WTC11 (cell line): Measurements from ENCODE around the gene NID2. TPM values are rescaled to one million over a fixed set of nuclear protein-coding genes. Genes with fewer than 3 reads are reported as not detected.

Source experiments
- ATAC-seq: fragments of 200-7000 bp; cut with Tn5 transposase; 2 replicates; pipeline ENCODE4 v1.10.0; 2021; ENCODE audit warnings: mild to moderate bottlenecking, moderate library complexity
- CTCF ChIA-PET: fragments of 300-600 bp; sonication (Branson Sonifier 250); formaldehyde crosslinking; loops from one replicate; lab custom pipeline; 2021; ENCODE audit warnings: antibody characterized with exemption; lab: Charles Lee
- POLR2A ChIA-PET: fragments of 350-600 bp; sonication (Branson Sonifier 250); formaldehyde crosslinking; loops from one replicate; lab custom pipeline; 2021; ENCODE audit warnings: antibody characterized with exemption; lab: Charles Lee
- DNase-seq: peaks from one replicate; pipeline ENCODE4 v3.0.0; 2021; ENCODE audit warnings: low spot score
- H3K27ac Mint-ChIP-seq: 2 replicates; pipeline ENCODE4 v1.8.0; 2021; ENCODE audit warnings: mixed read lengths
- H3K27me3 Mint-ChIP-seq: 2 replicates; pipeline ENCODE4 v1.8.0; 2021; ENCODE audit warnings: low read depth, mild to moderate bottlenecking, moderate library complexity, mixed read lengths
- H3K36me3 Mint-ChIP-seq: 2 replicates; pipeline ENCODE4 v1.8.0; 2021; ENCODE audit warnings: mixed read lengths
- H3K4me1 Mint-ChIP-seq: 2 replicates; pipeline ENCODE4 v1.8.0; 2022; ENCODE audit warnings: mixed read lengths
- H3K4me3 Mint-ChIP-seq: 2 replicates; pipeline ENCODE4 v1.8.0; 2021; ENCODE audit warnings: mild to moderate bottlenecking, moderate library complexity, mixed read lengths
- H3K9me3 Mint-ChIP-seq: 2 replicates; pipeline ENCODE4 v1.8.0; 2021; ENCODE audit warnings: mixed read lengths
- CBFB ChIP-seq: sonication (generic); formaldehyde crosslinking; IDR thresholded peaks from 2 replicates; pipeline ENCODE4 v1.8.1; 2022; ENCODE audit warnings: mild to moderate bottlenecking, low read depth, missing genetic modification reagents
- CREM ChIP-seq: sonication (generic); formaldehyde crosslinking; IDR thresholded peaks from 2 replicates; pipeline ENCODE4 v1.8.1; 2022; ENCODE audit warnings: mild to moderate bottlenecking, missing genetic modification reagents, moderate library complexity
- ELF4 ChIP-seq: sonication (generic); formaldehyde crosslinking; IDR thresholded peaks from 2 replicates; pipeline ENCODE4 v1.8.1; 2022; ENCODE audit warnings: low read depth, mild to moderate bottlenecking, moderate library complexity, missing genetic modification reagents
- ETV6 ChIP-seq: sonication (generic); formaldehyde crosslinking; IDR thresholded peaks from 2 replicates; pipeline ENCODE4 v1.8.1; 2022; ENCODE audit warnings: mild to moderate bottlenecking, missing genetic modification reagents
- IRF2 ChIP-seq: sonication (generic); formaldehyde crosslinking; IDR thresholded peaks from 2 replicates; pipeline ENCODE4 v1.8.0; 2022; ENCODE audit warnings: low read depth, missing genetic modification reagents, borderline replicate concordance
- JAZF1 ChIP-seq: fragments of 250-450 bp; sonication (Bioruptor Pico); IDR thresholded peaks from 2 replicates; pipeline ENCODE4 v1.9.0; 2021; ENCODE audit warnings: moderate library complexity, mild to moderate bottlenecking, inconsistent platforms
- SP1 ChIP-seq: sonication (generic); formaldehyde crosslinking; conservative IDR thresholded peaks from 2 replicates; pipeline ENCODE4 v1.8.1; 2022; ENCODE audit warnings: missing genetic modification reagents
- TEAD1 ChIP-seq: sonication (generic); formaldehyde crosslinking; IDR thresholded peaks from 2 replicates; pipeline ENCODE4 v1.8.0; 2022; ENCODE audit warnings: mild to moderate bottlenecking, missing genetic modification reagents
- TP53 ChIP-seq: sonication (generic); formaldehyde crosslinking; IDR thresholded peaks from 2 replicates; pipeline ENCODE4 v1.8.1; 2023; ENCODE audit warnings: mild to moderate bottlenecking, missing genetic modification reagents
- ZNF317 ChIP-seq: sonication (generic); formaldehyde crosslinking; IDR thresholded peaks from 2 replicates; pipeline ENCODE4 v1.8.1; 2023; ENCODE audit warnings: low read depth, mild to moderate bottlenecking, moderate library complexity, missing genetic modification reagents, borderline replicate concordance
- total RNA-seq: library from RNA; stranded (reverse); gene quantifications from 3 replicates; pipeline ENCODE4 v1.2.3, GENCODE V29; 2021
- TF ChIP-seq, protein P1 (sequence below): sonication (generic); formaldehyde crosslinking; IDR thresholded peaks from 2 replicates; pipeline ENCODE4 v1.8.1; 2023; ENCODE audit warnings: mild to moderate bottlenecking, missing genetic modification reagents, borderline replicate concordance
- TF ChIP-seq, protein P2 (sequence below): fragments of 250-450 bp; sonication (Bioruptor Pico); IDR thresholded peaks from 2 replicates; pipeline ENCODE4 v1.9.0; 2021; ENCODE audit warnings: mild to moderate bottlenecking
- TF ChIP-seq, protein P3 (sequence below): sonication (generic); formaldehyde crosslinking; IDR thresholded peaks from 2 replicates; pipeline ENCODE4 v1.8.1; 2022; ENCODE audit warnings: low read depth, mild to moderate bottlenecking, moderate library complexity, missing genetic modification reagents, borderline replicate concordance
- TF ChIP-seq, protein P4 (sequence below): fragments of 250-450 bp; sonication (Bioruptor Pico); IDR thresholded peaks from 2 replicates; pipeline ENCODE4 v1.9.0; 2021; ENCODE audit warnings: mild to moderate bottlenecking, borderline replicate concordance
- TF ChIP-seq, protein P5 (sequence below): fragments of 250-450 bp; sonication (Bioruptor Pico); conservative IDR thresholded peaks from 2 replicates; pipeline ENCODE4 v1.9.0; 2021; ENCODE audit warnings: mild to moderate bottlenecking
- TF ChIP-seq, protein P6 (sequence below): sonication (generic); formaldehyde crosslinking; IDR thresholded peaks from 2 replicates; pipeline ENCODE4 v1.8.0; 2023; ENCODE audit warnings: missing genetic modification reagents, mild to moderate bottlenecking, borderline replicate concordance

NID2 gene
- total RNA-seq, 1 experiment from 2014 or later, result 5.4 TPM

DNA sequence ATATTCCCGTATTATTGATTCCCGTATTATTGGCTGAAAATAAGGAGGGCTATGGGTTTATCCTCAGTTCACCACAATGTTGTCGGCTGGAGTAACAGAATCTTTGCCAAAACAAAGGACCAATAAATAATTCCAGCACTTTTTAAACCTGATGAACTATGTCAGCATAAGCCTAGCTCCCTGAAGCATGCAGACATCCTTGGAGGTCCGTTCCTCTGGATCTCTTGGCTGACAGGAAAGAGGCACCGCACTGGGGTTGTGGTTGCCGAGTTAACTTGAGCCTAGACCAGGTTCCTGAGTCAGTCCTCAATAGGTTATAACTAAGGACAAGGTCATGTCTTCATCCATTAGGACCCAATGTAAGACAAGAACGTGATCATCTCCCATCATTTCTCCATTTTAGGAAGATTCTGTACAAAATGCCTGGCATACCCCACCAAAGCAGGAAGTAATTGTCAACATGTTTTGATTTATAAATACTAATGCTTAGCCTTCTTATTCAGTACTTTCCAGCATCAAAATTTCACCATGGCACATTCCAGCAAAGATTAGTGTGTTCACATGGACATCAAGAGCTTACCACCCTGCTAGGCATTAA, 36.6 kb downstream of the NID2 start (continued):
- TF ChIP-seq, protein P1, sequence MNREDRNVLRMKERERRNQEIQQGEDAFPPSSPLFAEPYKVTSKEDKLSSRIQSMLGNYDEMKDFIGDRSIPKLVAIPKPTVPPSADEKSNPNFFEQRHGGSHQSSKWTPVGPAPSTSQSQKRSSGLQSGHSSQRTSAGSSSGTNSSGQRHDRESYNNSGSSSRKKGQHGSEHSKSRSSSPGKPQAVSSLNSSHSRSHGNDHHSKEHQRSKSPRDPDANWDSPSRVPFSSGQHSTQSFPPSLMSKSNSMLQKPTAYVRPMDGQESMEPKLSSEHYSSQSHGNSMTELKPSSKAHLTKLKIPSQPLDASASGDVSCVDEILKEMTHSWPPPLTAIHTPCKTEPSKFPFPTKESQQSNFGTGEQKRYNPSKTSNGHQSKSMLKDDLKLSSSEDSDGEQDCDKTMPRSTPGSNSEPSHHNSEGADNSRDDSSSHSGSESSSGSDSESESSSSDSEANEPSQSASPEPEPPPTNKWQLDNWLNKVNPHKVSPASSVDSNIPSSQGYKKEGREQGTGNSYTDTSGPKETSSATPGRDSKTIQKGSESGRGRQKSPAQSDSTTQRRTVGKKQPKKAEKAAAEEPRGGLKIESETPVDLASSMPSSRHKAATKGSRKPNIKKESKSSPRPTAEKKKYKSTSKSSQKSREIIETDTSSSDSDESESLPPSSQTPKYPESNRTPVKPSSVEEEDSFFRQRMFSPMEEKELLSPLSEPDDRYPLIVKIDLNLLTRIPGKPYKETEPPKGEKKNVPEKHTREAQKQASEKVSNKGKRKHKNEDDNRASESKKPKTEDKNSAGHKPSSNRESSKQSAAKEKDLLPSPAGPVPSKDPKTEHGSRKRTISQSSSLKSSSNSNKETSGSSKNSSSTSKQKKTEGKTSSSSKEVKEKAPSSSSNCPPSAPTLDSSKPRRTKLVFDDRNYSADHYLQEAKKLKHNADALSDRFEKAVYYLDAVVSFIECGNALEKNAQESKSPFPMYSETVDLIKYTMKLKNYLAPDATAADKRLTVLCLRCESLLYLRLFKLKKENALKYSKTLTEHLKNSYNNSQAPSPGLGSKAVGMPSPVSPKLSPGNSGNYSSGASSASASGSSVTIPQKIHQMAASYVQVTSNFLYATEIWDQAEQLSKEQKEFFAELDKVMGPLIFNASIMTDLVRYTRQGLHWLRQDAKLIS (CRISPR knock-in tag), result no peak
- TF ChIP-seq, protein P2, sequence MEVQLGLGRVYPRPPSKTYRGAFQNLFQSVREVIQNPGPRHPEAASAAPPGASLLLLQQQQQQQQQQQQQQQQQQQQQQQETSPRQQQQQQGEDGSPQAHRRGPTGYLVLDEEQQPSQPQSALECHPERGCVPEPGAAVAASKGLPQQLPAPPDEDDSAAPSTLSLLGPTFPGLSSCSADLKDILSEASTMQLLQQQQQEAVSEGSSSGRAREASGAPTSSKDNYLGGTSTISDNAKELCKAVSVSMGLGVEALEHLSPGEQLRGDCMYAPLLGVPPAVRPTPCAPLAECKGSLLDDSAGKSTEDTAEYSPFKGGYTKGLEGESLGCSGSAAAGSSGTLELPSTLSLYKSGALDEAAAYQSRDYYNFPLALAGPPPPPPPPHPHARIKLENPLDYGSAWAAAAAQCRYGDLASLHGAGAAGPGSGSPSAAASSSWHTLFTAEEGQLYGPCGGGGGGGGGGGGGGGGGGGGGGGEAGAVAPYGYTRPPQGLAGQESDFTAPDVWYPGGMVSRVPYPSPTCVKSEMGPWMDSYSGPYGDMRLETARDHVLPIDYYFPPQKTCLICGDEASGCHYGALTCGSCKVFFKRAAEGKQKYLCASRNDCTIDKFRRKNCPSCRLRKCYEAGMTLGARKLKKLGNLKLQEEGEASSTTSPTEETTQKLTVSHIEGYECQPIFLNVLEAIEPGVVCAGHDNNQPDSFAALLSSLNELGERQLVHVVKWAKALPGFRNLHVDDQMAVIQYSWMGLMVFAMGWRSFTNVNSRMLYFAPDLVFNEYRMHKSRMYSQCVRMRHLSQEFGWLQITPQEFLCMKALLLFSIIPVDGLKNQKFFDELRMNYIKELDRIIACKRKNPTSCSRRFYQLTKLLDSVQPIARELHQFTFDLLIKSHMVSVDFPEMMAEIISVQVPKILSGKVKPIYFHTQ (CRISPR knock-in tag), result no peak
- TF ChIP-seq IRF2 (CRISPR knock-in tag) (no peak), ETV6 (CRISPR knock-in tag) (no peak), SP1 (no peak)
- TF ChIP-seq, protein P3, sequence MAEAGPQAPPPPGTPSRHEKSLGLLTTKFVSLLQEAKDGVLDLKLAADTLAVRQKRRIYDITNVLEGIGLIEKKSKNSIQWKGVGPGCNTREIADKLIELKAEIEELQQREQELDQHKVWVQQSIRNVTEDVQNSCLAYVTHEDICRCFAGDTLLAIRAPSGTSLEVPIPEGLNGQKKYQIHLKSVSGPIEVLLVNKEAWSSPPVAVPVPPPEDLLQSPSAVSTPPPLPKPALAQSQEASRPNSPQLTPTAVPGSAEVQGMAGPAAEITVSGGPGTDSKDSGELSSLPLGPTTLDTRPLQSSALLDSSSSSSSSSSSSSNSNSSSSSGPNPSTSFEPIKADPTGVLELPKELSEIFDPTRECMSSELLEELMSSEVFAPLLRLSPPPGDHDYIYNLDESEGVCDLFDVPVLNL, result no peak

DNA sequence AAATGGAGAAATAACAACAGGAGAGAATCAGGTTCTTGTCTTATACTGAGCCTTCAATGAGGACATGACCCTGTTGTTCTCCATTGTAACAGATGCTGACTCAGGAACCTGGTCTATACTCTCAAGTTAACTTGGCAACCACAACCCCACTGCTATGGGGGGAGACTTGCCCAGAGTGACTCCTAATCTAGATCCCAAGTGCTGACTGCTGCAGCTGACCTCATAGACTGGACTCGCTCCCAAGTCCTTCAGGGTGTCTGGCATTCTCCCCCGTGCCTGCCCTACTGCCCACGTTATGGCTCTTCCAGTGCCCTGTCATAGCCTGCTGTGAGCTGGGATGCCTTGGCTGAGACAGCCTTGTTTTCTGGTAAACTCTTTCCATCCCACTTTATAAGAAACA, 37.1 kb downstream of the NID2 start:
- ChIA-PET CTCF (interaction anchor here (2.1 kb wide), 1 partner anchor 16 kb away, joined by 6 read pairs; no protein-coding TSS in a partner anchor), POLR2A (no interaction called here)
- Mint-ChIP-seq H3K27ac (no peak overlapping the region), H3K36me3 (no peaks in the 10 kb centered on the region), H3K27me3 (no peaks in the 10 kb centered on the region; the same call in 1 of the 2 replicates), H3K4me1 (peaks cover 7% of the 10 kb centered on the region), H3K4me3 (no peak overlapping the region), H3K9me3 (no peaks in the 10 kb centered on the region)
- DNase-seq (no peak), ATAC-seq (no peak)
- TF ChIP-seq, protein P4, sequence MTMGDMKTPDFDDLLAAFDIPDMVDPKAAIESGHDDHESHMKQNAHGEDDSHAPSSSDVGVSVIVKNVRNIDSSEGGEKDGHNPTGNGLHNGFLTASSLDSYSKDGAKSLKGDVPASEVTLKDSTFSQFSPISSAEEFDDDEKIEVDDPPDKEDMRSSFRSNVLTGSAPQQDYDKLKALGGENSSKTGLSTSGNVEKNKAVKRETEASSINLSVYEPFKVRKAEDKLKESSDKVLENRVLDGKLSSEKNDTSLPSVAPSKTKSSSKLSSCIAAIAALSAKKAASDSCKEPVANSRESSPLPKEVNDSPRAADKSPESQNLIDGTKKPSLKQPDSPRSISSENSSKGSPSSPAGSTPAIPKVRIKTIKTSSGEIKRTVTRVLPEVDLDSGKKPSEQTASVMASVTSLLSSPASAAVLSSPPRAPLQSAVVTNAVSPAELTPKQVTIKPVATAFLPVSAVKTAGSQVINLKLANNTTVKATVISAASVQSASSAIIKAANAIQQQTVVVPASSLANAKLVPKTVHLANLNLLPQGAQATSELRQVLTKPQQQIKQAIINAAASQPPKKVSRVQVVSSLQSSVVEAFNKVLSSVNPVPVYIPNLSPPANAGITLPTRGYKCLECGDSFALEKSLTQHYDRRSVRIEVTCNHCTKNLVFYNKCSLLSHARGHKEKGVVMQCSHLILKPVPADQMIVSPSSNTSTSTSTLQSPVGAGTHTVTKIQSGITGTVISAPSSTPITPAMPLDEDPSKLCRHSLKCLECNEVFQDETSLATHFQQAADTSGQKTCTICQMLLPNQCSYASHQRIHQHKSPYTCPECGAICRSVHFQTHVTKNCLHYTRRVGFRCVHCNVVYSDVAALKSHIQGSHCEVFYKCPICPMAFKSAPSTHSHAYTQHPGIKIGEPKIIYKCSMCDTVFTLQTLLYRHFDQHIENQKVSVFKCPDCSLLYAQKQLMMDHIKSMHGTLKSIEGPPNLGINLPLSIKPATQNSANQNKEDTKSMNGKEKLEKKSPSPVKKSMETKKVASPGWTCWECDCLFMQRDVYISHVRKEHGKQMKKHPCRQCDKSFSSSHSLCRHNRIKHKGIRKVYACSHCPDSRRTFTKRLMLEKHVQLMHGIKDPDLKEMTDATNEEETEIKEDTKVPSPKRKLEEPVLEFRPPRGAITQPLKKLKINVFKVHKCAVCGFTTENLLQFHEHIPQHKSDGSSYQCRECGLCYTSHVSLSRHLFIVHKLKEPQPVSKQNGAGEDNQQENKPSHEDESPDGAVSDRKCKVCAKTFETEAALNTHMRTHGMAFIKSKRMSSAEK (CRISPR knock-in tag), result no peak
- TF ChIP-seq, protein P5, sequence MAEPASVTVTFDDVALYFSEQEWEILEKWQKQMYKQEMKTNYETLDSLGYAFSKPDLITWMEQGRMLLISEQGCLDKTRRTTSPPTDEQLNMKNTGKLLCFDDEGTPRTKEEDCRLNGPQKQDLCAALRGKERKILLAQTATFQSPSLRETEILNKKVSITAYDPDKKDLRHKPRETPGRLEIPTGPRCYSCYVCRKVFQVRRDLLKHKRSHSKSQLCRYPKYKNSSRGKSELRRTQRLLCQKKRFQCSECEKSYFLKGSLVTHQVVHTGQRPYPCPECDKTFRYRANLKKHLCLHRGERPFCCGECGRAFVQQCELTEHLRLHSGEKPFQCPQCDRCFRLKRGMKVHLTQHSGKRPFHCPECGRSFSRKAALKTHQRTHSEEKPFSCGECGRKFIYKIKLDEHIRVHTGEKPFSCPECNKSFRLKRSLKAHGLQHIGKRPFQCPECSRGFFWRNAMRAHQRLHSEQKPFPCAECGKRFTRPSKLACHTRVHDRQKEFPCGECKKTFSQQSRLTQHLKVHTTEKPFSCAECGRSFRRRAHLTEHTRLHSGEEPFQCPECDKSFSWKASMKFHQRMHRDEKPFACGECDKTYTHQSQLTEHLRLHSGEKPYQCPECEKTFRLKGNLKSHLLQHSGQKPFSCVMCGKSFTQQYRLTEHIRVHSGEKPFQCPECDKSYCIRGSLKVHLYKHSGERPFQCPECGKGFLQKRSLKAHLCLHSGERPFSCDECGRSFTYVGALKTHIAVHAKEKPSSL (CRISPR knock-in tag), result no peak
- TF ChIP-seq TP53 (CRISPR knock-in tag), result no peak
- TF ChIP-seq ZNF317 (CRISPR knock-in tag), result no peak
- TF ChIP-seq, protein P6, sequence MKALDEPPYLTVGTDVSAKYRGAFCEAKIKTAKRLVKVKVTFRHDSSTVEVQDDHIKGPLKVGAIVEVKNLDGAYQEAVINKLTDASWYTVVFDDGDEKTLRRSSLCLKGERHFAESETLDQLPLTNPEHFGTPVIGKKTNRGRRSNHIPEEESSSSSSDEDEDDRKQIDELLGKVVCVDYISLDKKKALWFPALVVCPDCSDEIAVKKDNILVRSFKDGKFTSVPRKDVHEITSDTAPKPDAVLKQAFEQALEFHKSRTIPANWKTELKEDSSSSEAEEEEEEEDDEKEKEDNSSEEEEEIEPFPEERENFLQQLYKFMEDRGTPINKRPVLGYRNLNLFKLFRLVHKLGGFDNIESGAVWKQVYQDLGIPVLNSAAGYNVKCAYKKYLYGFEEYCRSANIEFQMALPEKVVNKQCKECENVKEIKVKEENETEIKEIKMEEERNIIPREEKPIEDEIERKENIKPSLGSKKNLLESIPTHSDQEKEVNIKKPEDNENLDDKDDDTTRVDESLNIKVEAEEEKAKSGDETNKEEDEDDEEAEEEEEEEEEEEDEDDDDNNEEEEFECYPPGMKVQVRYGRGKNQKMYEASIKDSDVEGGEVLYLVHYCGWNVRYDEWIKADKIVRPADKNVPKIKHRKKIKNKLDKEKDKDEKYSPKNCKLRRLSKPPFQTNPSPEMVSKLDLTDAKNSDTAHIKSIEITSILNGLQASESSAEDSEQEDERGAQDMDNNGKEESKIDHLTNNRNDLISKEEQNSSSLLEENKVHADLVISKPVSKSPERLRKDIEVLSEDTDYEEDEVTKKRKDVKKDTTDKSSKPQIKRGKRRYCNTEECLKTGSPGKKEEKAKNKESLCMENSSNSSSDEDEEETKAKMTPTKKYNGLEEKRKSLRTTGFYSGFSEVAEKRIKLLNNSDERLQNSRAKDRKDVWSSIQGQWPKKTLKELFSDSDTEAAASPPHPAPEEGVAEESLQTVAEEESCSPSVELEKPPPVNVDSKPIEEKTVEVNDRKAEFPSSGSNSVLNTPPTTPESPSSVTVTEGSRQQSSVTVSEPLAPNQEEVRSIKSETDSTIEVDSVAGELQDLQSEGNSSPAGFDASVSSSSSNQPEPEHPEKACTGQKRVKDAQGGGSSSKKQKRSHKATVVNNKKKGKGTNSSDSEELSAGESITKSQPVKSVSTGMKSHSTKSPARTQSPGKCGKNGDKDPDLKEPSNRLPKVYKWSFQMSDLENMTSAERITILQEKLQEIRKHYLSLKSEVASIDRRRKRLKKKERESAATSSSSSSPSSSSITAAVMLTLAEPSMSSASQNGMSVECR (CRISPR knock-in tag), result no peak
- no peak for TF ChIP-seq ELF4 (CRISPR knock-in tag)
- no peak for TF ChIP-seq CBFB (CRISPR knock-in tag)
- TF ChIP-seq TEAD1, result no peak
- TF ChIP-seq CREM (CRISPR knock-in tag), result no peak
- TF ChIP-seq JAZF1 (CRISPR knock-in tag), result no peak
